Embryonic facial prominence (tissue), 1 donor: Measurements from ENCODE around the gene SIRT3.
"Not testable (repeated sequence)": the region's sequence is repeated elsewhere in the genome, so short reads cannot be mapped to it uniquely, and the experiment has no call there.

Experiments used
- DNase-seq: peaks from one replicate; pipeline ENCODE4 v3.0.0-alpha.2; 2016; ENCODE audit errors: extremely low spot score

SIRT3 gene

GRCh38 chr11:203056-203944 lies 32.8 kb downstream of the SIRT3 start:
- no peak for DNase-seq

- no peak for DNase-seq
Measured at GRCh38 chr11:202490-202889, 33.7 kb downstream of the SIRT3 start.

- no peak for DNase-seq
Measured at GRCh38 chr11:201966-202365, 34.2 kb downstream of the SIRT3 start.

GRCh38 chr11:200224-201003 lies 35.7 kb downstream of the SIRT3 start:
- no peak for DNase-seq

- DNase-seq = no peak
Measured at GRCh38 chr11:199782-200181, 36.4 kb downstream of the SIRT3 start.

- no peak for DNase-seq
Measured at GRCh38 chr11:199004-199581, 37.0 kb downstream of the SIRT3 start.

- DNase-seq = no peak
Measured at GRCh38 chr11:198236-198806, 37.8 kb downstream of the SIRT3 start.

GRCh38 chr11:197741-198235 lies 38.4 kb downstream of the SIRT3 start:
- no peak for DNase-seq

GRCh38 chr11:196786-197731 lies 39.1 kb downstream of the SIRT3 start:
- DNase-seq = no peak

- DNase-seq = not testable (repeated sequence)
Measured at GRCh38 chr11:193481-193880, 42.7 kb downstream of the SIRT3 start.

GRCh38 chr11:192674-193128 lies 43.4 kb downstream of the SIRT3 start, which contains the start of gene SCGB1C1:
SCGB1C1 (plus strand) TSS chr11:193078; CDS start chr11:193100, 22 bp downstream.
- not testable (repeated sequence) for DNase-seq

- not testable (repeated sequence) for DNase-seq
Measured at GRCh38 chr11:191490-192478, 44.4 kb downstream of the SIRT3 start.

- DNase-seq = not testable (repeated sequence)
Measured at GRCh38 chr11:190546-190945, 45.6 kb downstream of the SIRT3 start.

- DNase-seq = not testable (repeated sequence)
Measured at GRCh38 chr11:189843-190311, 46.3 kb downstream of the SIRT3 start.

GRCh38 chr11:189200-189783 lies 46.9 kb downstream of the SIRT3 start:
- DNase-seq = not testable (repeated sequence)

GRCh38 chr11:180242-180641 lies 55.9 kb downstream of the SIRT3 start:
- DNase-seq = not testable (repeated sequence)
